Measurements from ENCODE around the gene NPTN.

DNA sequence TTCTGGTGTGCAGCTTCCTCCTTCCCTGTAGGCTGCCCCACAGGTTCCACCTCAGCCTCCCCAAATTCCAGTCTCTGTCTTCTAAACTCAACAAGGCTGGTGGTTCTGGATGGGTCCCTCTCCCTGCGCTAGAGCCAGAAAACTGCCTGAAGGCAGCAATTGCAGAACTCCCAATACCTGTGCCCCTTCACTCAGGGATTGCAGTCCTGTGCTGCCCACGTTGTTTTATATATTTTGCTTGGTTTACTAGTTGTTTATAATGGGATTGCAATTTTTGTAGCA is 14.8 kb upstream of the NPTN start:
- TF ChIP-seq, protein P1, sequence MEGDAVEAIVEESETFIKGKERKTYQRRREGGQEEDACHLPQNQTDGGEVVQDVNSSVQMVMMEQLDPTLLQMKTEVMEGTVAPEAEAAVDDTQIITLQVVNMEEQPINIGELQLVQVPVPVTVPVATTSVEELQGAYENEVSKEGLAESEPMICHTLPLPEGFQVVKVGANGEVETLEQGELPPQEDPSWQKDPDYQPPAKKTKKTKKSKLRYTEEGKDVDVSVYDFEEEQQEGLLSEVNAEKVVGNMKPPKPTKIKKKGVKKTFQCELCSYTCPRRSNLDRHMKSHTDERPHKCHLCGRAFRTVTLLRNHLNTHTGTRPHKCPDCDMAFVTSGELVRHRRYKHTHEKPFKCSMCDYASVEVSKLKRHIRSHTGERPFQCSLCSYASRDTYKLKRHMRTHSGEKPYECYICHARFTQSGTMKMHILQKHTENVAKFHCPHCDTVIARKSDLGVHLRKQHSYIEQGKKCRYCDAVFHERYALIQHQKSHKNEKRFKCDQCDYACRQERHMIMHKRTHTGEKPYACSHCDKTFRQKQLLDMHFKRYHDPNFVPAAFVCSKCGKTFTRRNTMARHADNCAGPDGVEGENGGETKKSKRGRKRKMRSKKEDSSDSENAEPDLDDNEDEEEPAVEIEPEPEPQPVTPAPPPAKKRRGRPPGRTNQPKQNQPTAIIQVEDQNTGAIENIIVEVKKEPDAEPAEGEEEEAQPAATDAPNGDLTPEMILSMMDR (conservative IDR thresholded peaks at IDR 0.05; ENCODE audit: low read depth in 2 of 2), result no peak
- TF ChIP-seq EZH2 (IDR thresholded peaks at IDR 0.05; ENCODE audit: low read depth, unreplicated experiment), result no peak

All from GM23338 (cell line).